ENCODE data around the gene EGFL7. TPM values are rescaled to one million over a fixed set of nuclear protein-coding genes. Genes with fewer than 3 reads are reported as not detected.

EGFL7 gene
- total and polyA plus RNA-seq, 2 of the 13 experiments (the other 11 are each of a cell fraction or from before 2014, with no cell fraction given), result 0.20 to 5.1 TPM

GRCh38 chr9:136705564-136705963 is 42.8 kb downstream of the EGFL7 start:
- in situ Hi-C loops (cut with HindIII; ENCODE audit: extremely low pct_ligation_motif_present, low pct_unique_long_range_greater_than_20kb), result no loop called here
- no peaks in the 10 kb centered on the region for H3K36me3 ChIP-seq (replicated peaks in 1 of 2; ENCODE audit: control insufficient read depth in 1 of 2, insufficient read depth in 2 of 2, low read length in 2 of 2)
- H3K9me3 ChIP-seq (ENCODE audit: low read length), result no peaks in the 10 kb centered on the region
- H3K27me3 ChIP-seq (ENCODE audit: control insufficient read depth in 1 of 2, insufficient read depth in 2 of 2, low read length in 2 of 2), result peaks cover 14 to 56% of the 10 kb centered on the region in 2 experiments; a peak in 4 of 5 replicates
- H2AFZ ChIP-seq (ENCODE audit: low read length), result no peak overlapping the region
- H3K9ac ChIP-seq (ENCODE audit: insufficient read depth, low read depth, low read length), result no peak overlapping the region
- H3K27ac ChIP-seq (ENCODE audit: extremely low read length, insufficient read depth, low read length), result no peak overlapping the region
- DNase-seq (ENCODE audit: low spot score) (no peak), ATAC-seq (no peak), FAIRE-seq (no peak)
- H3K4me1 ChIP-seq (ENCODE audit: insufficient read depth, low read length), result peaks cover 19% of the 10 kb centered on the region
- no peak overlapping the region for H3K4me2 ChIP-seq (ENCODE audit: low read depth, low read length)
- no peak overlapping the region for H3K4me3 ChIP-seq (replicated peaks in 1 of 3; ENCODE audit: insufficient read depth in 1 of 3, low read depth in 2 of 3, low read length in 3 of 3)
- intact Hi-C loops (cut with micrococcal nuclease; ENCODE audit: unreplicated experiment), result no loop called here
- no TSS peak for BruUV-seq (replicated peaks)
- POLR2A ChIA-PET, result no interaction called here
- no peaks in the 10 kb centered on the region for H4K20me1 ChIP-seq (ENCODE audit: insufficient read depth, low read length)
- H3K79me2 ChIP-seq (ENCODE audit: insufficient read depth, low read length), result no peaks in the 10 kb centered on the region
- TF ChIP-seq FOSL1 (CRISPR knock-in tag; IDR thresholded peaks at IDR 0.05; ENCODE audit: borderline replicate concordance), result no peak
- TF ChIP-seq IRF2 (CRISPR knock-in tag; IDR thresholded peaks at IDR 0.05), result no peak
- TF ChIP-seq FOXK2 (IDR thresholded peaks at IDR 0.05), result no peak
- TF ChIP-seq IKZF1 (IDR thresholded peaks at IDR 0.05), result no peak
- no peak for TF ChIP-seq RFX3 (CRISPR knock-in tag; IDR thresholded peaks at IDR 0.05)
- TF ChIP-seq ZNF747 (CRISPR knock-in tag; IDR thresholded peaks at IDR 0.05; ENCODE audit: borderline replicate concordance), result no peak
- 51% methylated on average over 4 of the region's 7 CpGs for WGBS (ENCODE audit: low lambda C conversion rate)
- CTCF ChIA-PET (ENCODE audit: low intra/inter-chr PET ratio, low total read pairs), result interaction anchor here (0.6 kb wide), 1 partner anchor 23 kb away, joined by 3 read pairs; no protein-coding TSS in a partner anchor

GRCh38 chr9:136707011-136707410 is 44.3 kb downstream of the EGFL7 start:
- no peaks in the 10 kb centered on the region for H3K9me3 ChIP-seq (ENCODE audit: low read length)
- no peaks in the 10 kb centered on the region for H3K79me2 ChIP-seq (ENCODE audit: insufficient read depth, low read length)
- no peaks in the 10 kb centered on the region for H4K20me1 ChIP-seq (ENCODE audit: insufficient read depth, low read length)
- FAIRE-seq (no peak), DNase-seq (ENCODE audit: low spot score) (no peak), ATAC-seq (no peak)
- in situ Hi-C loops (cut with HindIII; ENCODE audit: extremely low pct_ligation_motif_present, low pct_unique_long_range_greater_than_20kb), result no loop called here
- POLR2A ChIA-PET, result no interaction called here
- no peak overlapping the region for H3K27ac ChIP-seq (ENCODE audit: extremely low read length, insufficient read depth, low read length)
- peaks cover 15 to 61% of the 10 kb centered on the region in 2 experiments; a peak in 3 of 5 replicates for H3K27me3 ChIP-seq (ENCODE audit: control insufficient read depth in 1 of 2, insufficient read depth in 2 of 2, low read length in 2 of 2)
- H3K4me2 ChIP-seq (ENCODE audit: low read depth, low read length), result no peak overlapping the region
- no TSS peak for BruUV-seq (replicated peaks)
- intact Hi-C loops (cut with micrococcal nuclease; ENCODE audit: unreplicated experiment), result no loop called here
- CTCF ChIA-PET (ENCODE audit: low intra/inter-chr PET ratio, low total read pairs), result no interaction called here
- H2AFZ ChIP-seq (ENCODE audit: low read length), result no peak overlapping the region
- H3K9ac ChIP-seq (ENCODE audit: insufficient read depth, low read depth, low read length), result no peak overlapping the region
- H3K4me3 ChIP-seq (replicated peaks in 1 of 3; ENCODE audit: insufficient read depth in 1 of 3, low read depth in 2 of 3, low read length in 3 of 3), result no peak overlapping the region
- peaks cover 21% of the 10 kb centered on the region for H3K4me1 ChIP-seq (ENCODE audit: insufficient read depth, low read length)
- 10% methylated on average over 2 of the region's 7 CpGs for WGBS (ENCODE audit: low lambda C conversion rate)
- H3K36me3 ChIP-seq (replicated peaks in 1 of 2; ENCODE audit: control insufficient read depth in 1 of 2, insufficient read depth in 2 of 2, low read length in 2 of 2), result no peaks in the 10 kb centered on the region
- TF ChIP-seq CBX2 (IDR thresholded peaks at IDR 0.05; ENCODE audit: low read depth, low read length), result no peak
- no peak for TF ChIP-seq CBX2 (CRISPR knock-in tag; IDR thresholded peaks at IDR 0.05; ENCODE audit: low read depth)
- no peak for TF ChIP-seq U2AF2 (IDR thresholded peaks at IDR 0.05; ENCODE audit: low read depth, low read length)
- TF ChIP-seq ATF2 (CRISPR knock-in tag; IDR thresholded peaks at IDR 0.05), result no peak
- TF ChIP-seq, protein P1, sequence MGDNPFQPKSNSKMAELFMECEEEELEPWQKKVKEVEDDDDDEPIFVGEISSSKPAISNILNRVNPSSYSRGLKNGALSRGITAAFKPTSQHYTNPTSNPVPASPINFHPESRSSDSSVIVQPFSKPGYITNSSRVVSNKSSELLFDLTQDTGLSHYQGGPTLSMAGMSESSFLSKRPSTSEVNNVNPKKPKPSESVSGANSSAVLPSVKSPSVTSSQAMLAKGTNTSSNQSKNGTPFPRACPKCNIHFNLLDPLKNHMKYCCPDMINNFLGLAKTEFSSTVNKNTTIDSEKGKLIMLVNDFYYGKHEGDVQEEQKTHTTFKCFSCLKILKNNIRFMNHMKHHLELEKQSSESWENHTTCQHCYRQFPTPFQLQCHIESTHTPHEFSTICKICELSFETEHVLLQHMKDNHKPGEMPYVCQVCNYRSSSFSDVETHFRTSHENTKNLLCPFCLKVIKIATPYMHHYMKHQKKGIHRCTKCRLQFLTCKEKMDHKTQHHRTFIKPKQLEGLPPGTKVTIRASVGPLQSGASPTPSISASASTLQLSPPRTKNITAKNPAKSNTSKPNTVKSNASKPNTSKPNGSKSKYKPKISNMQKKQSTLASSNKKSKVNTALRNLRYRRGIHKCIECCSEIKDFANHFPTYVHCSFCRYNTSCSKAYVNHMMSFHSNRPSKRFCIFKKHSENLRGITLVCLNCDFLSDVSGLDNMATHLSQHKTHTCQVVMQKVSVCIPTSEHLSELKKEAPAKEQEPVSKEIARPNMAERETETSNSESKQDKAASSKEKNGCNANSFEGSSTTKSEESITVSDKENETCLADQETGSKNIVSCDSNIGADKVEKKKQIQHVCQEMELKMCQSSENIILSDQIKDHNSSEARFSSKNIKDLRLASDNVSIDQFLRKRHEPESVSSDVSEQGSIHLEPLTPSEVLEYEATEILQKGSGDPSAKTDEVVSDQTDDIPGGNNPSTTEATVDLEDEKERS (CRISPR knock-in tag; IDR thresholded peaks at IDR 0.05), result no peak
- no peak for TF ChIP-seq ZNF138 (CRISPR knock-in tag; IDR thresholded peaks at IDR 0.05; ENCODE audit: low read depth)
- TF ChIP-seq RELA (CRISPR knock-in tag; IDR thresholded peaks at IDR 0.05), result no peak
- TF ChIP-seq POLR2G (IDR thresholded peaks at IDR 0.05; ENCODE audit: low read depth, low read length), result no peak

All from HepG2 (cell line).